ENCODE data around the gene MACIR. TPM values are rescaled to one million over a fixed set of nuclear protein-coding genes. Genes with fewer than 3 reads are reported as not detected.

MACIR gene
- total and polyA plus RNA-seq, 10 of the 15 experiments (the other 5 are each of a cell fraction or from before 2014, with no cell fraction given): 2.1 to 16.1 (median 10.8) TPM

DNA sequence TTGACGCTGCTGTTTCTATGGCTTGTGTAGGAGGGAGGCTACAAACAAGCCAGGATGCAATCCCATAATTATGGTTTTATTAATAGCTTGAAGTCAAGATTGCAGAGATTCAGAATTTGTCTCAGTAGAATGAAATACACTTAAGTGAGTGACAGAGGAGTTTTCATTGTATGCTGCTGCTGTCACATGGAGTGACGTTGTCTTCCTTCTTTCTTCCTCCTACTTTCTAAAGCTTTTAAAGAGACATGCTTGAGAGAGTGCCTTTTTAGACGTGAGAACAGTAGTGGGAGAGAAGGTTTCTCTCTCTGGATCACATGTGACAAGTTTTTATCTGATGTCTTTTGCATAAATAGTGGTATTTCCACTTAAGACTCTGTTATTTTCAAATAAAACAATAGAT lies 48.9 kb downstream of the MACIR start:
- SMC1A ChIA-PET (ENCODE audit: uncharacterized antibody, unreplicated experiment): no interaction called here

DNA sequence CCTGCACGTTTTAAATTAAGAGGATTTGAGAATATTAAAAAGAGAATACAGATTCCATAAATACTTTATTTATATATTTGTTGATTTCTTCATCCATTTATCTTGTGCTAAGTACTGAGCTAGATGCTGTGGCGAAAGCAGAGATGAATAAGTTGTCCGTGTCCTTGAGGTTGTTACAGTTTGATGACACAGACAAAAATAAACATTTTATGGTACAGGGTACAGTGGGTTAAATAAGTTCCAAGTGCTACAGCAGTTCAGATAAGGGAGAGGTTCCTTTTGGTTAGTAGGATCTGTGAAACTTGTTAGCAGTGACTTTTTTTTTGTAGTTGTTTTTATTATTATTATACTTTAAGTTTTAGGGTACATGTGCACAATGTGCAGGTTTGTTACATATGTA lies 50.2 kb downstream of the MACIR start:
- no peaks in the 10 kb centered on the region for H4K20me1 ChIP-seq (ENCODE audit: control insufficient read depth, insufficient read depth)
- no peak overlapping the region for H3K27ac ChIP-seq (ENCODE audit: control insufficient read depth, insufficient read depth)
- ChIA-PET RAD21 (ENCODE audit: unreplicated experiment) (no interaction called here), CTCF (interaction anchor here (1.6 kb wide), 1 partner anchor 10 kb away, joined by 5 read pairs; no protein-coding TSS in a partner anchor), SMC1A (ENCODE audit: uncharacterized antibody, unreplicated experiment) (no interaction called here), POLR2A (no interaction called here)
- H3K4me1 ChIP-seq (ENCODE audit: control insufficient read depth, insufficient read depth, low read length): no peaks in the 10 kb centered on the region
- no peaks in the 10 kb centered on the region for H3K36me3 ChIP-seq (ENCODE audit: control insufficient read depth in 2 of 2, insufficient read depth in 2 of 2, low read length in 1 of 2)
- in situ Hi-C loops (cut with MboI) (no loop called here), intact Hi-C loops (cut with micrococcal nuclease; ENCODE audit: unreplicated experiment) (no loop called here)
- DNase-seq (ENCODE audit: low read depth, low spot score) (no peak), ATAC-seq (no peak), FAIRE-seq (no peak)
- H3K9me3 ChIP-seq (replicated peaks; ENCODE audit: control insufficient read depth, insufficient read depth, low read length): no peaks in the 10 kb centered on the region
- H2AFZ ChIP-seq (ENCODE audit: control insufficient read depth, low read depth, low read length): no peak overlapping the region
- 63% methylated on average over 3 of the region's 3 CpGs for WGBS (ENCODE audit: insufficient coverage, insufficient replicate concordance, low lambda C conversion rate, missing lambda C conversion rate)
- H3K27me3 ChIP-seq (replicated peaks in 1 of 2; ENCODE audit: control insufficient read depth in 2 of 2, insufficient read depth in 2 of 2, low read length in 1 of 2): no peaks in the 10 kb centered on the region
- no TSS peak for BruUV-seq (replicated peaks)
- no peak overlapping the region for H3K4me3 ChIP-seq
- H3K79me2 ChIP-seq (ENCODE audit: control insufficient read depth, insufficient read depth, low read length): no peaks in the 10 kb centered on the region
- no peak overlapping the region for H3K9ac ChIP-seq (ENCODE audit: control insufficient read depth, insufficient read depth, low read length)
- H3K4me2 ChIP-seq (ENCODE audit: control insufficient read depth, insufficient read depth): no peak overlapping the region
- TF ChIP-seq ZNF622 (IDR thresholded peaks at IDR 0.05): no peak
- no peak for TF ChIP-seq SIX5 (IDR thresholded peaks at IDR 0.05; ENCODE audit: low read depth, low read length, severe bottlenecking)
- no peak for TF ChIP-seq ZNF217 (IDR thresholded peaks at IDR 0.05)
- TF ChIP-seq ZNF207 (IDR thresholded peaks at IDR 0.05; ENCODE audit: borderline replicate concordance): no peak
- no peak for TF ChIP-seq SPI1 (IDR thresholded peaks at IDR 0.05; ENCODE audit: borderline replicate concordance, insufficient read depth, low read depth, low read length)
- no peak for TF ChIP-seq PAX5 (IDR thresholded peaks at IDR 0.05; ENCODE audit: borderline replicate concordance, low read depth, low read length)
- no peak for TF ChIP-seq RFX5 (IDR thresholded peaks at IDR 0.05; ENCODE audit: low read depth, low read length)
- no peak for TF ChIP-seq SMAD5 (IDR thresholded peaks at IDR 0.05; ENCODE audit: low read depth)
- TF ChIP-seq, protein P1, sequence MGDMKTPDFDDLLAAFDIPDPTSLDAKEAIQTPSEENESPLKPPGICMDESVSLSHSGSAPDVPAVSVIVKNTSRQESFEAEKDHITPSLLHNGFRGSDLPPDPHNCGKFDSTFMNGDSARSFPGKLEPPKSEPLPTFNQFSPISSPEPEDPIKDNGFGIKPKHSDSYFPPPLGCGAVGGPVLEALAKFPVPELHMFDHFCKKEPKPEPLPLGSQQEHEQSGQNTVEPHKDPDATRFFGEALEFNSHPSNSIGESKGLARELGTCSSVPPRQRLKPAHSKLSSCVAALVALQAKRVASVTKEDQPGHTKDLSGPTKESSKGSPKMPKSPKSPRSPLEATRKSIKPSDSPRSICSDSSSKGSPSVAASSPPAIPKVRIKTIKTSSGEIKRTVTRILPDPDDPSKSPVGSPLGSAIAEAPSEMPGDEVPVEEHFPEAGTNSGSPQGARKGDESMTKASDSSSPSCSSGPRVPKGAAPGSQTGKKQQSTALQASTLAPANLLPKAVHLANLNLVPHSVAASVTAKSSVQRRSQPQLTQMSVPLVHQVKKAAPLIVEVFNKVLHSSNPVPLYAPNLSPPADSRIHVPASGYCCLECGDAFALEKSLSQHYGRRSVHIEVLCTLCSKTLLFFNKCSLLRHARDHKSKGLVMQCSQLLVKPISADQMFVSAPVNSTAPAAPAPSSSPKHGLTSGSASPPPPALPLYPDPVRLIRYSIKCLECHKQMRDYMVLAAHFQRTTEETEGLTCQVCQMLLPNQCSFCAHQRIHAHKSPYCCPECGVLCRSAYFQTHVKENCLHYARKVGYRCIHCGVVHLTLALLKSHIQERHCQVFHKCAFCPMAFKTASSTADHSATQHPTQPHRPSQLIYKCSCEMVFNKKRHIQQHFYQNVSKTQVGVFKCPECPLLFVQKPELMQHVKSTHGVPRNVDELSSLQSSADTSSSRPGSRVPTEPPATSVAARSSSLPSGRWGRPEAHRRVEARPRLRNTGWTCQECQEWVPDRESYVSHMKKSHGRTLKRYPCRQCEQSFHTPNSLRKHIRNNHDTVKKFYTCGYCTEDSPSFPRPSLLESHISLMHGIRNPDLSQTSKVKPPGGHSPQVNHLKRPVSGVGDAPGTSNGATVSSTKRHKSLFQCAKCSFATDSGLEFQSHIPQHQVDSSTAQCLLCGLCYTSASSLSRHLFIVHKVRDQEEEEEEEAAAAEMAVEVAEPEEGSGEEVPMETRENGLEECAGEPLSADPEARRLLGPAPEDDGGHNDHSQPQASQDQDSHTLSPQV (IDR thresholded peaks at IDR 0.05): no peak

More for the DNA sequence above, 48.9 kb downstream of the MACIR start:
- ChIA-PET RAD21 (ENCODE audit: unreplicated experiment) (no interaction called here), CTCF (interaction anchor here (1.6 kb wide), 1 partner anchor 8 kb away, joined by 5 read pairs; no protein-coding TSS in a partner anchor), POLR2A (no interaction called here)
- H3K36me3 ChIP-seq (ENCODE audit: control insufficient read depth in 2 of 2, insufficient read depth in 2 of 2, low read length in 1 of 2): no peaks in the 10 kb centered on the region
- TF ChIP-seq RAD51 (IDR thresholded peaks at IDR 0.05) (no peak), PKNOX1 (IDR thresholded peaks at IDR 0.05) (peak; percentile 19; the same call in 1 of the 2 replicates)
- no peak for FAIRE-seq
- H3K27ac ChIP-seq (ENCODE audit: control insufficient read depth, insufficient read depth): no peak overlapping the region
- no peak for DNase-seq (ENCODE audit: low read depth, low spot score)
- H2AFZ ChIP-seq (ENCODE audit: control insufficient read depth, low read depth, low read length): no peak overlapping the region
- 26% methylated on average over 3 of the region's 3 CpGs for WGBS (ENCODE audit: insufficient coverage, insufficient replicate concordance, low lambda C conversion rate, missing lambda C conversion rate)
- in situ Hi-C loops (cut with MboI) (no loop called here), intact Hi-C loops (cut with micrococcal nuclease; ENCODE audit: unreplicated experiment) (no loop called here)
- H3K4me2 ChIP-seq (ENCODE audit: control insufficient read depth, insufficient read depth): no peak overlapping the region
- no peak overlapping the region for H3K9ac ChIP-seq (ENCODE audit: control insufficient read depth, insufficient read depth, low read length)
- H3K27me3 ChIP-seq (replicated peaks in 1 of 2; ENCODE audit: control insufficient read depth in 2 of 2, insufficient read depth in 2 of 2, low read length in 1 of 2): no peaks in the 10 kb centered on the region
- H3K4me3 ChIP-seq: no peak overlapping the region
- BruUV-seq (replicated peaks): no TSS peak
- H3K9me3 ChIP-seq (replicated peaks; ENCODE audit: control insufficient read depth, insufficient read depth, low read length): no peaks in the 10 kb centered on the region
- no peaks in the 10 kb centered on the region for H3K4me1 ChIP-seq (ENCODE audit: control insufficient read depth, insufficient read depth, low read length)
- H4K20me1 ChIP-seq (ENCODE audit: control insufficient read depth, insufficient read depth): no peaks in the 10 kb centered on the region
- H3K79me2 ChIP-seq (ENCODE audit: control insufficient read depth, insufficient read depth, low read length): no peaks in the 10 kb centered on the region
- no peak for ATAC-seq
